Endothelial cell of umbilical vein (primary cell): ENCODE results near the gene KRTAP5-1. TPM values are rescaled to one million over a fixed set of nuclear protein-coding genes. Genes with fewer than 3 reads are reported as not detected.

ENCODE experiments used
- BruUV-seq: library from RNA; stranded (reverse); fragments of 400-500 nt; replicated peaks from 2 replicates; lab custom pipeline; 2021; lab: Mats Ljungman, UMichigan
- CTCF ChIA-PET: fragments of 300-600, 350-600 bp; sonication (Branson Sonifier 250); formaldehyde crosslinking; loops from one replicate; lab custom pipeline; 2021; ENCODE audit warnings: antibody characterized with exemption, inconsistent platforms; lab: Charles Lee
- POLR2A ChIA-PET: fragments of 300-600, 350-600 bp; sonication (Branson Sonifier 250); formaldehyde crosslinking; loops from one replicate; lab custom pipeline; 2021; ENCODE audit warnings: antibody characterized with exemption, inconsistent platforms; lab: Charles Lee
- DNase-seq: peaks from one replicate; pipeline ENCODE4 v3.0.0-alpha.2; 2011; ENCODE audit warnings: low read depth, low spot score
- FAIRE-seq: peaks from 2 replicates; lab custom pipeline; 2011; peaks lifted over from hg19 to GRCh38; lab: Jason Lieb, UNC
- H2AFZ ChIP-seq: 2 replicates; pipeline ENCODE4 v1.6.0; 2012; ENCODE audit warnings: low read depth, low read length, control low read depth, inconsistent platforms
- H3K27ac ChIP-seq: 2 replicates; pipeline ENCODE4 v1.5.1; 2011; ENCODE audit warnings: low read depth, mild to moderate bottlenecking, control low read depth, low read length, moderate library complexity; ENCODE audit not compliant: insufficient read depth
- H3K27me3 ChIP-seq, 2 experiments: 2 replicates each; pipeline versions ENCODE4 v1.6.0 to v1.6.1; 2011; ENCODE audit warnings: low read length in 2 of 2, mixed read lengths in 1 of 2; ENCODE audit not compliant: control insufficient read depth in 2 of 2, insufficient read depth in 2 of 2
- H3K36me3 ChIP-seq, 2 experiments: 2 replicates in 1 of 2; 3 replicates in 1 of 2; pipeline ENCODE4 v1.5.1; 2011; ENCODE audit warnings: low read length in 2 of 2, mild to moderate bottlenecking in 1 of 2, moderate library complexity in 1 of 2; ENCODE audit not compliant: control insufficient read depth in 2 of 2, insufficient read depth in 2 of 2; ENCODE audit errors: extremely low read depth in 1 of 2
- H3K4me1 ChIP-seq: 3 replicates; pipeline ENCODE4 v1.5.1; 2011; ENCODE audit warnings: mild to moderate bottlenecking, low read length; ENCODE audit not compliant: control insufficient read depth, insufficient read depth; ENCODE audit errors: extremely low read depth
- H3K4me2 ChIP-seq: 2 replicates; pipeline ENCODE4 v1.6.1; 2011; ENCODE audit warnings: low read length, control low read depth, mixed read lengths; ENCODE audit not compliant: insufficient read depth
- H3K4me3 ChIP-seq, 3 experiments: fragments of 200-600 bp in 1 of 3; sonication (generic), shearing (Covaris generic) in 1 of 3; replicated peaks in 1 of 3; 2 replicates each; pipeline ENCODE4 v1.5.1; 2011 to 2016; ENCODE audit warnings: control low read depth in 3 of 3, low read length in 3 of 3, mild to moderate bottlenecking in 2 of 3, inconsistent platforms in 1 of 3, low read depth in 1 of 3, moderate library complexity in 1 of 3; ENCODE audit not compliant: insufficient read depth in 1 of 3
- H3K79me2 ChIP-seq: 2 replicates; pipeline ENCODE4 v1.6.0; 2012; ENCODE audit warnings: low read length, inconsistent platforms; ENCODE audit not compliant: control insufficient read depth, insufficient read depth
- H3K9ac ChIP-seq: replicated peaks from 2 replicates; pipeline ENCODE3; 2011; ENCODE audit warnings: low read length, control low read depth; ENCODE audit not compliant: insufficient read depth; ENCODE audit errors: extremely low read depth
- H3K9me1 ChIP-seq: replicated peaks from 3 replicates; pipeline ENCODE4 v1.6.0; 2011; ENCODE audit warnings: mild to moderate bottlenecking, low read length; ENCODE audit not compliant: control insufficient read depth, insufficient read depth; ENCODE audit errors: extremely low read depth
- H3K9me3 ChIP-seq: replicated peaks from 2 replicates; pipeline ENCODE4 v1.5.1; 2012; ENCODE audit warnings: low read length, inconsistent platforms; ENCODE audit not compliant: control insufficient read depth, insufficient read depth
- H4K20me1 ChIP-seq: replicated peaks from 2 replicates; pipeline ENCODE3; 2011; ENCODE audit warnings: mild to moderate bottlenecking, low read length; ENCODE audit not compliant: control insufficient read depth, insufficient read depth; ENCODE audit errors: extremely low read depth
- CTCF ChIP-seq, 2 donors: IDR thresholded peaks; 1 replicate in 1 of 2; 2 replicates in 1 of 2; pipeline ENCODE4 v1.5.1; 2011; ENCODE audit warnings: low read length in 2 of 2, mild to moderate bottlenecking in 2 of 2, moderate library complexity in 2 of 2, control low read depth in 1 of 2, inconsistent platforms in 1 of 2, low read depth in 1 of 2; ENCODE audit not compliant: insufficient read depth in 1 of 2; ENCODE audit errors: extremely low read depth in 1 of 2
- EZH2 ChIP-seq: IDR thresholded peaks from 2 replicates; pipeline ENCODE4 v1.6.1; 2012; ENCODE audit warnings: borderline replicate concordance, low read depth, mild to moderate bottlenecking, moderate library complexity, low read length, inconsistent platforms; ENCODE audit not compliant: severe bottlenecking
- FOS ChIP-seq: IDR thresholded peaks from 2 replicates; pipeline ENCODE4 v1.6.1; 2011; ENCODE audit warnings: mild to moderate bottlenecking, low read length, moderate library complexity, borderline replicate concordance; ENCODE audit not compliant: insufficient read depth
- GATA2 ChIP-seq: IDR thresholded peaks from 2 replicates; pipeline ENCODE4 v1.7.0; 2011; ENCODE audit warnings: low read depth, mild to moderate bottlenecking, moderate library complexity, mixed read lengths, low read length; ENCODE audit not compliant: insufficient read length, insufficient read depth
- JUN ChIP-seq: IDR thresholded peaks from 2 replicates; pipeline ENCODE4 v1.6.1; 2011; ENCODE audit warnings: borderline replicate concordance, low read depth; ENCODE audit not compliant: insufficient read length, insufficient read depth
- MAX ChIP-seq: IDR thresholded peaks from 2 replicates; pipeline ENCODE4 v1.6.1; 2011; ENCODE audit not compliant: insufficient read depth, insufficient read length
- MYC ChIP-seq: IDR thresholded peaks from one replicate; pipeline ENCODE4 v1.6.1; 2011; ENCODE audit warnings: mild to moderate bottlenecking, low read depth, low read length
- POLR2A ChIP-seq: IDR thresholded peaks from 2 replicates; pipeline ENCODE4 v1.6.1; 2012; ENCODE audit warnings: low read depth, mild to moderate bottlenecking, control low read depth, low read length
- POLR2AphosphoS5 ChIP-seq: IDR thresholded peaks from 2 replicates; pipeline ENCODE4 v1.6.1; 2012; ENCODE audit warnings: low read depth, mild to moderate bottlenecking, control low read depth, low read length, moderate library complexity; ENCODE audit not compliant: insufficient read depth
- dilution Hi-C: fragments of 300-500 bp; cut with MboI; formaldehyde crosslinking; loops from one replicate; pipeline ENCODE4 v1.15.0; 2019; ENCODE audit warnings: low sequenced_read_pairs; ENCODE audit not compliant: extremely low pct_ligation_motif_present
- intact Hi-C: fragments of 100-400 bp; cut with micrococcal nuclease; formaldehyde crosslinking; loops from one replicate; pipeline ENCODE4 v1.10.0; 2022
- polyA plus RNA-seq, 4 experiments: library from polyadenylated mRNA; depleted of rRNA in 3 of 4; stranded (reverse) in 3 of 4; unstranded in 1 of 4; fragments of >200 nt; gene quantifications; 2 replicates each; pipeline versions ENCODE4 v1.2.1 to v1.2.3, GENCODE V29; 2011 to 2012; ENCODE audit warnings: missing spikeins in 1 of 4
- total RNA-seq: library from RNA; stranded (reverse); gene quantifications from 2 replicates; pipeline ENCODE4 v1.2.3, GENCODE V29; 2021

KRTAP5-1 gene
- total and polyA plus RNA-seq, 2 donors (not counting 3 experiments of a cell fraction or from before 2014, with no cell fraction given), result not detected

GRCh38 chr11:1544536-1544935, 40.5 kb downstream of the KRTAP5-1 start:
- Histone ChIP-seq H3K27ac (no peak overlapping the region), H3K9me3 (no peaks in the 10 kb centered on the region), H3K4me1 (peaks cover 2% of the 10 kb centered on the region), H3K4me2 (no peak overlapping the region), H3K9ac (no peak overlapping the region), H3K9me1 (no peaks in the 10 kb centered on the region), H3K4me3 (no peak overlapping the region), H3K27me3 (peaks cover 13 to 28% of the 10 kb centered on the region in 2 experiments), H3K79me2 (no peaks in the 10 kb centered on the region), H3K36me3 (no peaks in the 10 kb centered on the region), H2AFZ (no peak overlapping the region), H4K20me1 (no peaks in the 10 kb centered on the region)
- TF ChIP-seq MAX (no peak), POLR2AphosphoS5 (no peak), GATA2 (no peak), CTCF (IDR thresholded peaks at IDR 0.05; ENCODE audit: extremely low read depth in 1 of 2, insufficient read depth in 1 of 2, low read depth in 1 of 2, low read length in 2 of 2) (no peak), MYC (no peak), FOS (no peak), EZH2 (no peak), POLR2A (no peak), JUN (no peak)
- dilution Hi-C loops (no loop called here), intact Hi-C loops (no loop called here)
- CTCF ChIA-PET, result interaction anchor here (9.8 kb wide), 1 partner anchor 32 kb away, joined by 313 read pairs; no protein-coding TSS in a partner anchor
- no TSS peak for BruUV-seq
- FAIRE-seq (no peak), DNase-seq (no peak)
- POLR2A ChIA-PET, result no interaction called here
